NCI-H345 treated with DMSO at 0.1 percent for 48 hours (cell line): Measurements from ENCODE around the gene CKM.
"Not testable (repeated sequence)": the region's sequence is repeated elsewhere in the genome, so short reads cannot be mapped to it uniquely, and the experiment has no call there.

ENCODE experiments used
- DNase-seq: peaks from one replicate; lab custom pipeline; 2025; ENCODE audit not compliant: unreplicated experiment; lab: John Stamatoyannopoulos, UW

Gene CKM

GRCh38 chr19:45349430-45349941 lies 26.8 kb upstream of the CKM start:
- DNase-seq, result no peak

- no peak for DNase-seq
Observed at GRCh38 chr19:45349126-45349415, 26.4 kb upstream of the CKM start.

GRCh38 chr19:45348367-45349125 lies 25.9 kb upstream of the CKM start:
- no peak for DNase-seq

- no peak for DNase-seq
Observed at GRCh38 chr19:45347570-45348366, 25.1 kb upstream of the CKM start.

DNA sequence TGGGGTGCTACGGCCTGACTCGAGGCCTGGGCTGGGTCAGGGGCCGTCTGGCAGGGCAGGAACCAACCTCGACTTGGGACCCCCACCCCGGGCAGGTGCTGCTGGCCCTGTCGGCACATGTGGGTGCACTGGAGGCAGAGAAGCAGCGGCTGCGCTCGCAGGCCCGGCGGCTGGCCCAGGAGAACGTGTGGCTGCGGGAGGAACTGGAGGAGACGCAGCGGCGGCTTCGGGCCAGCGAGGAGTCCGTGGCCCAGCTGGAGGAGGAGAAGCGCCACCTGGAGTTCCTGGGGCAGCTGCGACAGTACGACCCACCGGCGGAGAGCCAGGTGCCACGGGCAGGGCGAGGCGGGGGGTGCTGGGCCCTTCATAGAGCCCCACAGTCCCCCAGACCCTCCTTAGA lies 23.8 kb upstream of the CKM start:
- DNase-seq, result no peak

- no peak for DNase-seq
Observed at GRCh38 chr19:45345506-45345860, 22.8 kb upstream of the CKM start.

GRCh38 chr19:45344621-45345505 lies 22.2 kb upstream of the CKM start:
- DNase-seq, result no peak

- no peak for DNase-seq
Observed at GRCh38 chr19:45342911-45343310, 20.2 kb upstream of the CKM start.

GRCh38 chr19:45340899-45341453 lies 18.3 kb upstream of the CKM start:
- no peak for DNase-seq

- DNase-seq, result peak; percentile 2
Observed at GRCh38 chr19:45340232-45340898, 17.7 kb upstream of the CKM start, which contains the start of gene KLC3. KLC3 (plus strand) TSS chr19:45340750; CDS start chr19:45345542, 4,792 bp downstream.

DNA sequence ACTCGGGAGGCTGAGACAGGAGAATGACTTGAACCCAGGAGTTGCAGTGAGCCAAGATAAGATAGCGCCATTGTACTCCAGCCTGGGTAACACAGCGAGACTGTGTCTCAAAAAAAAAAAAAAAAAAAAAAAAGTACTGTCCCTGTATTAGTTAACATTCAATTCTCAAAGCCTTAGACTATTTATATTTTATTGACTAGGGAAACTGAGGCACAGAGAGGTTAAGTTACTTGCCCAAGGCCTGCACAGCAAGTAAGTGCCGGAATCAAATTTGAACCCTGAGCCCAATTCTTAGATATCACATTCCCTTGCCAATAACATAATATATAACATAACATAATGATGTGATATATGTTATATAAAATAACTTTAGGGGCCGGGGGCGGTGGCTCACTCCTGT lies 17.0 kb upstream of the CKM start:
- DNase-seq, result no peak

DNA sequence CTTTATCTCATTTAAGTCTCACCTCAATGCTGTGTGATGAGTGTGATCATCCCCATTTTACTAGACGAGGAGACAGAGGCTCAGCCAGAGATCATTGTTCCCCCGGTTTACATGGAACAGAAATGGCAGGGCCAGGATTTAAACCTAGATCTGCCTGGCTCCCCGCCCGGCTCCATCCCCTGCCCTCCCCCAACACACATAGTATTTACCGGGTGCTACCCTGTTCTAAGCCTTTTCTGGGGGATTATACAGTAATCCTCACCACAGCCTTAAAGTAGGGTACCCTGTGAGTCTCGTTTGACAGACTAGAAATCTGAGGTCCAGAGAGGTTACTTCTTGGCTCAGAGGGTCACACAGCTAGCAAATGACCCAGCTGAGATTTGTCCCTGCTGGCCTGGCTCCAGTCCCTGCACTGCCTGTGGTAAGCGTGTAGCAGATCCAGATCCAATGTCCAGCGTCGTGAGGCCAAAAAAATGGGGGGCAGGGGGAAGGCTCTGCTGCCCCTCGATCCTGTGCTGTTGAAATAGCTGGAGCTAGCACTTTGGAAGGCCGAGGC lies 14.1 kb upstream of the CKM start:
- no peak for DNase-seq

- DNase-seq, result not testable (repeated sequence)
Observed at GRCh38 chr19:45334881-45335280, 12.2 kb upstream of the CKM start.

GRCh38 chr19:45333609-45334303 lies 11.1 kb upstream of the CKM start:
- no peak for DNase-seq

- DNase-seq, result no peak
Observed at GRCh38 chr19:45331411-45331810, 8.7 kb upstream of the CKM start.

GRCh38 chr19:45327404-45328143 lies 4.9 kb upstream of the CKM start:
- DNase-seq, result no peak

DNA sequence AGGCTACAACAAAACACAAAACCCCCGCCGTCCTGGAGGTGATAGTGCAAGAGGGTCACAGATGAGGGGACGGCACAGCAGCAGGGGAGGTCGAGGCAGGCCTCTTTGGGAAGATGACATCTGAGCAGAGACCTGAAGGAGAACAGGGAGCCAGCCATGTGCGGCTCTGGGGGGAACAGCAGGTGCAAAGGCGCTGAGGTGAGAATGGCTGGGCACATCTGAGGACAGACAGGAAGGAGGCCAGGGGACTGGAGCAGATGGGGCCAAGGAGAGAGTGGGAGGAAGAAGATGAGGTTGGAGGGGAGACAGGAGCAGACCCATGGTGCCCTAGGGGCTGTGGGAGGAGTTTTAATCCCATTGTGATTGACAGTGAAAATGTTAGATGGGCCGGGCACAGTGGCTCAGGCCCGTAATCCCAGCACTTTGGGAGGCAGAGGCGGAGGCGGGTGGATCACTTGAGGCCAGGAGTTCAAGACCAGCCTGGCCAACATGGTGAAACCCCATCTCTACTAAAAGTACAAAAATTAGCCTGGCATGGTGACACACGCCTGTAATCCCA lies 1.8 kb upstream of the CKM start:
- DNase-seq, result no peak

DNA sequence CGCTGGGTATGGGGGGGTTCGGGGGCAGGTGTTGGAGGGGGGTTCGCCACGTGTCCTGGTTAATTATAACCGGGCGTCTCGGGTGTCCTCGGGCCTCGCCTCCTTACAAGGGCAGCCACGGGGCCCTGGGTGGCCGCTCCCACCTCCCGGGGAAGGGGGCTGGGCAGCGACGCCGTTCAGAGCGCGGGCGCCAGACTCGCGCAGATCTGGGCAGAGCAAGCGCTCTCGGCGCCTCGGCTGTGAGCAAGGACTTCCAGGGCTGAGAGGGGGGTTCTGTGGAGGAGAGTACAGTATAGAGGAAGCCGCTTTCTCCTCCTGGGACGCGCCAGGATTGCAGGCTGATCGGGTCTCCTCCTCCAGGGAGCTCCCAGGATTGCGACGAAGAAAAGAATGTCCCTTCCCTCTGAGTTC lies 1.0 kb upstream of the CKM start:
- DNase-seq, result no peak

- no peak for DNase-seq
Observed at GRCh38 chr19:45322311-45322710, 364 bp downstream of the CKM start.
